Measurements from ENCODE around the gene LYPD3. TPM values are rescaled to one million over a fixed set of nuclear protein-coding genes. Genes with fewer than 3 reads are reported as not detected.
A peak's percentile ranks its signal among the peaks of the same experiment; 100 is the strongest.
"Not testable (repeated sequence)": the region's sequence is repeated elsewhere in the genome, so short reads cannot be mapped to it uniquely, and the experiment has no call there.

LYPD3 gene
- total RNA-seq (2014; rRNA removed; shearing (Covaris generic); ENCODE audit: low replicate concordance): 0.78 and 2.6 TPM in 2 replicates

- in situ Hi-C loops (cut with HindIII; ENCODE audit: low pct_unique_long_range_greater_than_20kb, low sequenced_read_pairs): no loop called here
- DNase-seq (ENCODE audit: low read depth): no peak
These were observed at the start of gene LYPD3 for GRCh38 chr19:43465468-43466120. Gene LYPD3 (minus strand): TSS chr19:43465608. CDS start chr19:43465571, 37 bp downstream.

GRCh38 chr19:43512399-43512798 lies 47.0 kb upstream of the LYPD3 start:
- DNase-seq (ENCODE audit: low read depth); in situ Hi-C loops (cut with HindIII; ENCODE audit: low pct_unique_long_range_greater_than_20kb, low sequenced_read_pairs): not testable (repeated sequence)

GRCh38 chr19:43511324-43511723 lies 45.9 kb upstream of the LYPD3 start:
- DNase-seq (ENCODE audit: low read depth): no peak
- in situ Hi-C loops (cut with HindIII; ENCODE audit: low pct_unique_long_range_greater_than_20kb, low sequenced_read_pairs): no loop called here

- in situ Hi-C loops (cut with HindIII; ENCODE audit: low pct_unique_long_range_greater_than_20kb, low sequenced_read_pairs): no loop called here
- no peak for DNase-seq (ENCODE audit: low read depth)
These were observed 45.3 kb upstream of the LYPD3 start for GRCh38 chr19:43510713-43511112.

- DNase-seq (ENCODE audit: low read depth): no peak
- in situ Hi-C loops (cut with HindIII; ENCODE audit: low pct_unique_long_range_greater_than_20kb, low sequenced_read_pairs): no loop called here
These were observed 42.5 kb upstream of the LYPD3 start for GRCh38 chr19:43507880-43508279.

- in situ Hi-C loops (cut with HindIII; ENCODE audit: low pct_unique_long_range_greater_than_20kb, low sequenced_read_pairs): no loop called here
- no peak for DNase-seq (ENCODE audit: low read depth)
These were observed 41.2 kb upstream of the LYPD3 start for GRCh38 chr19:43506629-43507028.

GRCh38 chr19:43505941-43506340 lies 40.5 kb upstream of the LYPD3 start:
- in situ Hi-C loops (cut with HindIII; ENCODE audit: low pct_unique_long_range_greater_than_20kb, low sequenced_read_pairs): no loop called here
- DNase-seq (ENCODE audit: low read depth): no peak

GRCh38 chr19:43505186-43505456 lies 39.7 kb upstream of the LYPD3 start:
- no peak for DNase-seq (ENCODE audit: low read depth)
- in situ Hi-C loops (cut with HindIII; ENCODE audit: low pct_unique_long_range_greater_than_20kb, low sequenced_read_pairs): no loop called here

- in situ Hi-C loops (cut with HindIII; ENCODE audit: low pct_unique_long_range_greater_than_20kb, low sequenced_read_pairs): no loop called here
- DNase-seq (ENCODE audit: low read depth): peak; percentile 68
These were observed 39.2 kb upstream of the LYPD3 start, which contains the start of gene PHLDB3 for GRCh38 chr19:43504426-43505185. Gene PHLDB3 (minus strand): TSS chr19:43504746. CDS start chr19:43504118, 628 bp downstream.

GRCh38 chr19:43503501-43504425 lies 38.4 kb upstream of the LYPD3 start:
- peak; percentile 92 for DNase-seq (ENCODE audit: low read depth)
- in situ Hi-C loops (cut with HindIII; ENCODE audit: low pct_unique_long_range_greater_than_20kb, low sequenced_read_pairs): no loop called here

GRCh38 chr19:43502419-43502976 lies 37.1 kb upstream of the LYPD3 start:
- in situ Hi-C loops (cut with HindIII; ENCODE audit: low pct_unique_long_range_greater_than_20kb, low sequenced_read_pairs): no loop called here
- no peak for DNase-seq (ENCODE audit: low read depth)

- DNase-seq (ENCODE audit: low read depth): no peak
- in situ Hi-C loops (cut with HindIII; ENCODE audit: low pct_unique_long_range_greater_than_20kb, low sequenced_read_pairs): no loop called here
These were observed 36.4 kb upstream of the LYPD3 start for GRCh38 chr19:43501661-43502418.

- in situ Hi-C loops (cut with HindIII; ENCODE audit: low pct_unique_long_range_greater_than_20kb, low sequenced_read_pairs): no loop called here
- no peak for DNase-seq (ENCODE audit: low read depth)
These were observed 33.6 kb upstream of the LYPD3 start for GRCh38 chr19:43499042-43499441.

GRCh38 chr19:43498233-43498842 lies 32.9 kb upstream of the LYPD3 start:
- in situ Hi-C loops (cut with HindIII; ENCODE audit: low pct_unique_long_range_greater_than_20kb, low sequenced_read_pairs): no loop called here
- DNase-seq (ENCODE audit: low read depth): no peak

- DNase-seq (ENCODE audit: low read depth): no peak
- in situ Hi-C loops (cut with HindIII; ENCODE audit: low pct_unique_long_range_greater_than_20kb, low sequenced_read_pairs): no loop called here
These were observed 31.6 kb upstream of the LYPD3 start for GRCh38 chr19:43496960-43497359.

- in situ Hi-C loops (cut with HindIII; ENCODE audit: low pct_unique_long_range_greater_than_20kb, low sequenced_read_pairs): no loop called here
- no peak for DNase-seq (ENCODE audit: low read depth)
These were observed 29.7 kb upstream of the LYPD3 start for GRCh38 chr19:43495082-43495481.

GRCh38 chr19:43490759-43491158 lies 25.4 kb upstream of the LYPD3 start:
- in situ Hi-C loops (cut with HindIII; ENCODE audit: low pct_unique_long_range_greater_than_20kb, low sequenced_read_pairs): no loop called here
- no peak for DNase-seq (ENCODE audit: low read depth)

All from Caki2 (cell line).